HG03575 (cell line): Measurements from ENCODE around the gene RTP5.
"Not testable (repeated sequence)": the region's sequence is repeated elsewhere in the genome, so short reads cannot be mapped to it uniquely, and the experiment has no call there.

ENCODE experiments used
- ATAC-seq: cut with Tn5 transposase; IDR thresholded peaks from one replicate; pipeline ENCODE4 v1.9.1; 2021; ENCODE audit not compliant: unreplicated experiment, insufficient number of reproducible peaks, low FRiP score; ENCODE audit errors: extremely low read depth

RTP5 gene

GRCh38 chr2:241895712-241896641 is 26.4 kb downstream of the RTP5 start:
- no peak for ATAC-seq

- no peak for ATAC-seq
Observed at GRCh38 chr2:241896746-241897201, 27.2 kb downstream of the RTP5 start.

GRCh38 chr2:241897231-241897916 is 27.8 kb downstream of the RTP5 start:
- no peak for ATAC-seq

GRCh38 chr2:241898463-241899270 is 29.1 kb downstream of the RTP5 start:
- ATAC-seq, result no peak

- ATAC-seq, result no peak
Observed at GRCh38 chr2:241900251-241901017, 30.9 kb downstream of the RTP5 start.

GRCh38 chr2:241901018-241901380 is 31.5 kb downstream of the RTP5 start:
- no peak for ATAC-seq

GRCh38 chr2:241901500-241902351 is 32.2 kb downstream of the RTP5 start:
- ATAC-seq, result no peak

- ATAC-seq, result no peak
Observed at GRCh38 chr2:241902357-241902991, 32.9 kb downstream of the RTP5 start.

GRCh38 chr2:241903121-241904010 is 33.8 kb downstream of the RTP5 start:
- ATAC-seq, result no peak

GRCh38 chr2:241904011-241904718 is 34.6 kb downstream of the RTP5 start:
- no peak for ATAC-seq

- ATAC-seq, result no peak
Observed at GRCh38 chr2:241904791-241905710, 35.5 kb downstream of the RTP5 start.

- ATAC-seq, result no peak
Observed at GRCh38 chr2:241905716-241906377, 36.3 kb downstream of the RTP5 start.

GRCh38 chr2:241906378-241906770 is 36.8 kb downstream of the RTP5 start:
- not testable (repeated sequence) for ATAC-seq

GRCh38 chr2:241906826-241907570 is 37.5 kb downstream of the RTP5 start:
- ATAC-seq, result no peak
